NCI-H2227 (cell line): ENCODE data around the gene TIMMDC1.
"Not testable (repeated sequence)": the region's sequence is repeated elsewhere in the genome, so short reads cannot be mapped to it uniquely, and the experiment has no call there.

ENCODE experiments used
- DNase-seq: peaks from one replicate; lab custom pipeline; 2025; ENCODE audit not compliant: unreplicated experiment; lab: John Stamatoyannopoulos, UW

The TIMMDC1 gene

GRCh38 chr3:119553823-119554415 lies 55.6 kb downstream of the TIMMDC1 start:
- DNase-seq = no peak

- DNase-seq = no peak
Observed at GRCh38 chr3:119555309-119555735, 57.0 kb downstream of the TIMMDC1 start.

DNA sequence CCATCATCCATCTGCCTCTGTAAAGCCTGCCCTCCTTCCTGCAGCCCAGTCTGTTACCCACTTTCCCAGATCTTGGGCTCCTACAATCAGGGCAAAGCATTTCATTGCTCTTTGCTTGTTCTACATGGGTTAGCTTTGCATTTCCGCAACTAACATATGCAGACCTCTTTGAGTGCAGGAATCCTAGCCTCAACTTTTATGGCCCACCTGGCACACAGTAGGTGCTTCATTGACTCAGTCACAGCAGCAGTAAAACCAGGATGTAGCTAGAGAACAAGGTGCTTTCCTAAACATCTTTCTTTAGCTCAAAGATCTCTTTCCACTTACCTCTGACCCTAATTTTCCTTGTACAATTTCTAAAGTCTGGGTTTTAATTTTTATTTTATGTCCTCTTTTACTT lies 57.6 kb downstream of the TIMMDC1 start:
- DNase-seq = no peak

- DNase-seq = no peak
Observed at GRCh38 chr3:119557192-119557876, 59.0 kb downstream of the TIMMDC1 start.

DNA sequence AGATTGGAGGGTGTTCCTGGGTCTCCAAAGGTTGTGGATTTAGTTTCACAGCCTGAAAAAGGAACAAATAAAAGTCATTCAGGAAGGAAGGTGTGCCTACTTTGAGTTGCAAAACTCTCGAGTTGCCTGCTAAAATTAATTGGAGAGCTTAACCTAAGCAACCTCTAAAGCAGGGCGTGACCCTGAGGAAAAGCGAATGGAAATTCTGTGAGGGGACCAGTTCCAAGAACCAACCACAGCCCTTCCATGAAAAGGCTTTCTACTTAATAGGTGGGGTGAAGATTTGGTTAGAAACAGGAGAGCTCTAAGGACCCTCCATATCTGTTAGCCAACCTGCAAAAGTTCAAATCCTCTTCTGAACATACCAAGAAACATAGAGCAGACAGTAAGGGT lies 59.5 kb downstream of the TIMMDC1 start:
- no peak for DNase-seq

DNA sequence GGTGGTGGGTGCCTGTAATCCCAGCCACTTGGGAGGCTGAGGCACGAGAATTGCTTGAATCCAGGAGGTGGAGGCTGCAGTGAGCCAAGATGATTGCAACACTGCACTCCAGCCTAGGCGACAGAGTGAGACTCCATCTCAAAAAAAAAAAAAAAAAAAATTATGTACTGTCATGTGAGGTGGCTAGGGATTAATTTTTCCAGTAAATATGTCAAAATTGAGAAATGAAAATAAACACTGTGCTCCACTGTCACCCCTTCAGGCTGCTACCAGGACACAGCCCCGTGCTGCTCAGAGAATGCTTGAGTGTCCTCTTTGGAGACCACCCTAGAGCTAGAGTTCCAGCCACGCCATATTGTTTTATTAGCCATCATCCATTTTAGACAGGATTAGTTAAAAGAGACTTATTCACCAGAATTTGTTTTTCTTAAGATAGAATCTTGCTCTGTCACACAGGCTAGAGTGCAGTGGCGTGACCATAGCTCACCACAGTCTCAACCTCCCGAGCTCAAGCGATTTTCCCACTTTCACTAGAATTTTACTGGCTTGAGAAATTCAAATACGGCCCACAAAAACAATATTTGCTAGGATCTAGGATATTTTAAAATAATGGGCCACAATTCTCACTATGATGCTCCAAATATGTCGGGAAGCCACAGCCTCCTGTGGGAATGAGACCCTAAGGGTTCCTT lies 60.4 kb downstream of the TIMMDC1 start:
- no peak for DNase-seq

DNA sequence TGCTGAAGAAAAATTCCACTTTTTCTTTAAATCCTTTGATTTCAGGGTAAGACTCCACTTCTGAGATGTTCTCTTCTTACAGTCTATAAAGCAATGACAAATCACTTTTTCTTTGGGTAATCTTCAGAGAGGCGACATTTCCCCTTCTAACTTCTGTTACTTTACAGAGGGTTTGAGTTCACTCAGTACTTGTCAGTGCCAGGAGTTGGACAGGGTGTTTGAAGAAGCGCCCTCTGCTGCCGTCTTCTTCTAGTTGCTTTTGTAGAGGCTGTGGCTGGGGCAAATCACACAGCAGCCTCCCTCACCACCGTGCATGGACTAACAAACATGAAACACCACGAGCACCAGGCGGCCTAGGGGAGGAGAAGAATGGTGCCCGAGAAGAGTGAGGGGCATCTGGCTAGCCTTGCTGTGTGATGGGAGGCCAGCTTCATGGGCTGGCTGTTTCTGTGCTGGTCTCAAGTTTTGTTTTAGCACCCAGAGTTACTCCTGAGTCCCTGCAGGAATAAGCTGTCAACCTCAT lies 61.2 kb downstream of the TIMMDC1 start, which contains the start of gene CD80:
Gene CD80 (minus strand): TSS at position 174 of the 523 bp plus-strand sequence. CDS start 1,886 bp downstream, outside the sequence.
- DNase-seq = no peak

DNA sequence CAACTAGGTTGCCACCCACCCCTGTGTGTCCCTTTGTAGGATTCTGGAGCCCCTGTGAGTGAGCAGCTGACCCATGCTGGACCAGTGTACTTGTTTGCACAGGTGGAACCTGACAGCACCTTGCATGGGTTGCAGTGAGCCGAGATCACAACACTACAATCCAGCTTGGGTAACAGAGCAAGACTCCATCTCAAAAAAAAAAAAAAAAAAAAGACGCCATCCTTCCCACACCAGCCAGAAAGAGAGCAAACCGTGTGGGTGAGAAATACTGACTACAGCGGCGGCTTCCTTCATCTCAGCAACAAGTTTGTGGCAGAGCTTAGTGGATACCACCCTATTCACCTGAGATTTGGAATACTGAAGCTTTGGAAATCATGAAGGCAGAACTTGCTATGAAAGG lies 61.8 kb downstream of the TIMMDC1 start:
- no peak for DNase-seq

DNA sequence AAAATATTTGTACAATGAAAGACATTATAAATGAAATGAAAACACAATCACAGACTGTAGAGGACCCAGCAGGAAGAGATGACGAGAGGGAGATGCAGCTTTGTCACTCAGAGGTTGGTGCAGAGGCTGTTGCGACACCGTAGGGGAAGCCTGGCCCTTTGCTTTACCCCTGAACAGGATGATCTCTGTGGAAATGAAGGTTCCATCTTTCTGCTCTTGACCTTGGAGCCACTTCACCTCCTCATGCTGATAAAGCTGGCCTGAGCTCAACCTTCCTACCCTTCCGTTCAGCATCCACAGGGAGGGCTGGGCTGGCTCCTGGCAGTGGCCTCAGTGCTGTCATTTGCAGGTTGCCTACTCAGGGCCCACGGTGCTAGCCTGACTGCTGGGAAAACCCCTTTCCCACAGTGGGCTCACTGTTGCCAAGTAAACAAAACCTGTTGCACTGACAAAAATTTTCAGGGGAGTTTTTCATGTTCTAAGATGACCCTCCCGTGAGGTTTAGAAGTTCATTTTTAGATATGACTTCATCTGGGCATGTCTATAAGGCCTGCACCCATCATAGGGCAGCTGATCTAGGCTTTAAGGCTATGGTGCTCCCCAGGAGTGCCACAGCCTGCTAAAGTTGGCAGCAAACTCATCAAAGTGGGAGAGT lies 64.1 kb downstream of the TIMMDC1 start:
- DNase-seq = no peak

DNA sequence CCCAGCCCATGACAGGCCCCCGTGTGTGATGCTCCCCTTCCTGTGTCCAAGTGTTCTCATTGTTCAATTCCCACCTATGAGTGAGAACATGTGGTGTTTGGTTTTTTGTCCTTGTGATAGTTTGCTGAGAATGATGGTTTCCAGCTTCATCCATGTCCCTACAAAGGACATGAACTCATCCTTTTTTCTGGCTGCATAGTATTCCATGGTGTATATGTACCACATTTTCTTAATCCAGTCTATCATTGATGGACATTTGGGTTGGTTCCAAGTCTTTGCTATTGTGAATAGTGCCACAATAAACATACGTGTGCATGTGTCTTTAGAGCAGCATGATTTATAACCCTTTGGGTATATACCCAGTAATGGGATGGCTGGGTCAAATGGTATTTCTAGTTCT lies 65.0 kb downstream of the TIMMDC1 start:
- not testable (repeated sequence) for DNase-seq

DNA sequence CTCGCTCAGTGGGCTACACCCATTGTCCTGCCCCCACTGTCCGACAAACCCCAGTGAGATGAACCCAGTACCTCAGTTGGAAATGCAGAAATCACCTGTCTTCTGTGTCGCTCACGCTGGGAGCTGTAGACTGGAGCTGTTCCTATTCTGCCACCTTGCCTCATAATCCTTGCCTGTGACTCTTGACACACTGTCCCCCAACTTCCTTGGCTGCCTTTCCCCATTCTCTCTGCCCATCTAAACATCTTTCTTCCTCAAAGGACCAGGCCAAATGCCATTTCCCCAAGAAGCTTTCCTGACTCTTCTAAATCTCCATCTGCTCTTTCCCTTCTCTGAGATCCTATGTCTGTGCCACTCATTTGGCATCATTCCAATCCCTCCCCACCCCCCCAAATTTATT lies 70.8 kb downstream of the TIMMDC1 start:
- no peak for DNase-seq

- DNase-seq = no peak
Observed at GRCh38 chr3:119570229-119570628, 71.9 kb downstream of the TIMMDC1 start.

DNA sequence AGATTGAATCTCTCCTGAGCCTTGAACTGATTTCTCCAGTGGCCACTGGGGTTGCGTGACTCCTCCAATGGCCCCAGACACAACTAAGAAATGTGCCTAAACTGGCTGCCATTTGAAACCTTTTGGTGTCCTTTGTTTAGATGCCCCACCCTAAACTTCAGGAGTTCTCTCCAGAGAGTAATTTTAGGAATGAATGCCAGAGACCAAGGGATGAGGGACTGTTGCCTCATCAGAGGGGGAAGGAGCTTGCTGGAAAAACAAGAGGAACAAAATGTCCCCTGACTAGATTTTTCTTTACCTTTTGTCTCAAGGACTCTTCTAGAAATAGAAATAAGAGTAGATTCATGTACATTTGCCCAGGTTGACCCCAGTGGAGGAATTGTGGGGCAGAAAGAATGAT lies 72.9 kb downstream of the TIMMDC1 start:
- no peak for DNase-seq

DNA sequence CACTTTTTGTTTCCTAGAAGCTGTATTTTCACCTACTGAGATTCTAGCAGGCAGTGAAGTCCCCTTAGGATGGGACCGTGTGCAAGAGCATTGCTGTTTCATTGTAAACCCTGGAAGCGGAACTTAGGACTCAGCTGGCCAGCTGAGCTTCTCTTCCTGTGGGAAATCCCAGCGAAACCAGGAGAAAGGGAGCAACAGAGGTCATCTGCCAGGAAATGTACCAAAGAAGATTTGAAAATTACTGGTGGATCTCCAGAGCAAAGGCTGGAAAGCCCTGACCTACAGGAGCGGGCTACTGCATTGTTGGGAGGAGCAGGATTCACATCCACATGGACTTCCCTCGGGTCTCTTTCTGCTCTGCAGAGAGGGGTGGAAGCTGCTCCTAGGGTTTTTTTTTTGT lies 73.3 kb downstream of the TIMMDC1 start:
- no peak for DNase-seq
